PFSK-1 (cell line): ENCODE data around the gene DOCK1.

Experiments
- POLR2AphosphoS5 ChIP-seq: IDR thresholded peaks from 2 replicates; pipeline ENCODE4 v1.6.1; 2012; ENCODE audit warnings: low read depth, mild to moderate bottlenecking, control low read depth, low read length, moderate library complexity
- TAF1 ChIP-seq: IDR thresholded peaks from 2 replicates; pipeline ENCODE4 v1.6.1; 2012; ENCODE audit warnings: low read length, control low read depth, borderline replicate concordance; ENCODE audit not compliant: insufficient read depth

DNA sequence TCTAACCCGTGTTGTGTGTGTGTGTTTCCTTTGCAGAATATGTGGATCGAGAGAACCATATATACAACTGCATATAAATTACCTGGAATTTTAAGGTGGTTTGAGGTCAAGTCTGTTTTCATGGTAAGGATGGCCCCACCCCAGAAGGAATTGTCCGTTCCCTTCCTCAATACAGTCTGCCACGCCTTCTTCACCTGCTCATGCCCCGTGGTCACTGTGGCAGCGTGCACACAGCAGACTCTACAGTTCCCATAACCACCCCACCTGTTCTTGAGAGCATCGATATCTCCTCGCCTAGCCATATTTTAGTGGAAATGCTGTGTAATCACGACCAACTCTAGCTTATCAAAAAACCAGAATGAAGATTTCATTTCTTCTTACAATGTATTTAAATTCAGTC, 509.9 kb downstream of the DOCK1 start:
- TF ChIP-seq TAF1 = no peak
- no peak for TF ChIP-seq POLR2AphosphoS5
